AG08396 (cell line): ENCODE results near the gene CD55.

ENCODE experiments used
- DNase-seq: peaks from one replicate; pipeline ENCODE4 v3.0.0; 2012; ENCODE audit warnings: low spot score, mixed read lengths

The CD55 gene

GRCh38 chr1:207362962-207363860 lies 41.7 kb downstream of the CD55 start:
- DNase-seq, result peak; percentile 33

GRCh38 chr1:207363871-207364270 lies 42.4 kb downstream of the CD55 start:
- DNase-seq, result no peak

GRCh38 chr1:207364614-207365013 lies 43.1 kb downstream of the CD55 start:
- no peak for DNase-seq

GRCh38 chr1:207365063-207365462 lies 43.6 kb downstream of the CD55 start:
- DNase-seq, result no peak

- DNase-seq, result peak; percentile 8
Measured at GRCh38 chr1:207366022-207366421, 44.5 kb downstream of the CD55 start.

GRCh38 chr1:207388721-207389120 lies 67.2 kb downstream of the CD55 start:
- no peak for DNase-seq

- DNase-seq, result no peak
Measured at GRCh38 chr1:207389728-207390464, 68.4 kb downstream of the CD55 start.

GRCh38 chr1:207393610-207394009 lies 72.1 kb downstream of the CD55 start:
- DNase-seq, result peak; percentile 17

GRCh38 chr1:207396168-207396746 lies 74.8 kb downstream of the CD55 start:
- DNase-seq, result no peak

- DNase-seq, result peak; percentile 12
Measured at GRCh38 chr1:207397525-207397926, 76.0 kb downstream of the CD55 start.

GRCh38 chr1:207398986-207399385 lies 77.5 kb downstream of the CD55 start:
- DNase-seq, result no peak

GRCh38 chr1:207401578-207401977 lies 80.1 kb downstream of the CD55 start:
- no peak for DNase-seq

- DNase-seq, result no peak
Measured at GRCh38 chr1:207402744-207403143, 81.3 kb downstream of the CD55 start.

GRCh38 chr1:207404849-207405525 lies 83.5 kb downstream of the CD55 start:
- peak; percentile 60 for DNase-seq

- no peak for DNase-seq
Measured at GRCh38 chr1:207405814-207406213, 84.3 kb downstream of the CD55 start.

GRCh38 chr1:207407655-207408260 lies 86.3 kb downstream of the CD55 start:
- no peak for DNase-seq
